Right lobe of liver (tissue), 6 donors: Measurements from ENCODE around the gene TMSB4X. TPM values are rescaled to one million over a fixed set of nuclear protein-coding genes. Genes with fewer than 3 reads are reported as not detected.
"Not testable (repeated sequence)": the region's sequence is repeated elsewhere in the genome, so short reads cannot be mapped to it uniquely, and the experiment has no call there.

Experiments used
- ATAC-seq, 4 donors: fragments of 200-7000 bp; cut with Tn5 transposase; one replicate each; pipeline ENCODE4 v1.9.1; 2020; ENCODE audit warnings: mild to moderate bottlenecking in 4 of 4, moderate library complexity in 4 of 4
- DNase-seq, 3 donors: peaks; one replicate each; pipeline ENCODE4 v3.0.0-alpha.2; 2020
- H3K27ac ChIP-seq, 3 donors: fragments of 200-600 bp; one replicate each; pipeline ENCODE4 v1.8.0; 2022
- H3K27me3 ChIP-seq, 2 donors: fragments of 200-600 bp; one replicate each; pipeline ENCODE4 v1.8.0; 2022
- H3K36me3 ChIP-seq, 4 donors: fragments of 200-600 bp; sonication (generic) in 1 of 4; one replicate each; pipeline versions ENCODE4 v1.5.1 to v1.8.0; 2017 to 2022; ENCODE audit warnings: control low read depth in 1 of 4
- H3K4me1 ChIP-seq, 4 donors: fragments of 200-600 bp; sonication (generic) in 1 of 4; one replicate each; pipeline versions ENCODE4 v1.5.1 to v1.8.0; 2017 to 2022; ENCODE audit warnings: control low read depth in 1 of 4
- H3K4me3 ChIP-seq, 3 donors: fragments of 200-600 bp; one replicate each; pipeline ENCODE4 v1.8.0; 2022
- H3K9me3 ChIP-seq, 4 donors: fragments of 200-600 bp; sonication (generic) in 1 of 4; one replicate each; pipeline versions ENCODE4 v1.5.1 to v1.8.0; 2017 to 2022; ENCODE audit warnings: control low read depth in 1 of 4
- CTCF ChIP-seq, 4 donors: fragments of 200-600 bp in 3 of 4; fragments of 450-650 bp in 1 of 4; IDR thresholded peaks; one replicate each; pipeline versions ENCODE4 v1.5.1 to v1.8.0; 2016 to 2022; ENCODE audit warnings: antibody characterized with exemption in 4 of 4, mild to moderate bottlenecking in 2 of 4
- POLR2A ChIP-seq: fragments of 450-650 bp; IDR thresholded peaks from one replicate; pipeline ENCODE4 v1.6.1; 2017; ENCODE audit warnings: antibody characterized with exemption, mild to moderate bottlenecking
- WGBS: methylation state at CpG from one replicate; pipeline ENCODE4 v1.1.6; 2018; ENCODE audit warnings: low coverage, low lambda C conversion rate; ENCODE audit not compliant: insufficient coverage; ENCODE audit errors: missing lambda C conversion rate; 5-methylcytosine and 5-hydroxymethylcytosine counted together
- intact Hi-C, 2 donors: fragments of 100-400 bp; cut with DNase I; formaldehyde crosslinking; loops; one replicate each; pipeline versions ENCODE4 v1.11.2 to v1.14.1; 2022
- total RNA-seq, 6 experiments: library from RNA; depleted of rRNA in 2 of 6; stranded (reverse); fragments of >200 nt in 2 of 6; fragmentation: NEBNext Ultra II Directional in 3 of 6; extraction: Animal tissue kit (Norgen Biotek cat#: 25700) in 3 of 6; gene quantifications; one replicate each; pipeline versions ENCODE4 v1.1.0 to v1.2.4, GENCODE V29; 2016 to 2023
- donor health status: DM: no; HTN: yes; CAD: no.
- donor health status: DM: no; HTN: no; CAD: no.
- donor health status: DM: no; HTN: no; CAD: no.
- donor health status: DM: no; HTN: yes; CAD: no.
- donor health status: DM: no; HTN: yes; CAD: no.

TMSB4X gene
- total RNA-seq, 6 experiments from 2014 or later: 348 to 1,121 (median 708) TPM

DNA sequence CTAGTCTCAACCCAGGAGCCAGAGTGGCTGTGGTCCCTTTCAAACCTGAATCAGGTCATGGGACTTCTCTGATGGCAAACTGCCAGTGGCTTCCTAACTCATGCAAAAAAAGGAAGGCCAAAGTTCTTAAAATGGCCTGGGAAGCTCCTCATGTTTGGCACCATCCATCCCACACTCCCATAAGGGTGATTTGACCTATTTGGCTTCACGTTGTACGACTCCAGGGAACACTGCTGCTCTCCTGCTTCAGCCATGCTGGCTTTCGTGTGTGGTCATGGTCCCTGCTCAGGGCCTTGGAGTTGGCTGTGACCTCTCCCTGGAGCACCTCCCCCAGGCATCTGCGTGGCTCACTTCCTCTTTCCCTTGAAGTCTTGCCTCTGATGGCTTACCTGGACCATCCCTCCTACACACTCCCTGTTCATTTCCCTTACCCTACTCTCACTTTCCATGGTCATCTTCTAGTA lies 12.8 kb upstream of the TMSB4X start:
- intact Hi-C loops: no loop called here
- no peak for DNase-seq
- Histone ChIP-seq H3K27me3 (no peaks in the 10 kb centered on the region), H3K4me1 (peaks cover 0 to 4% (median 0%) of the 10 kb centered on the region in 4 donors), H3K27ac (no peak overlapping the region), H3K9me3 (no peaks in the 10 kb centered on the region), H3K36me3 (no peaks in the 10 kb centered on the region), H3K4me3 (no peak overlapping the region)
- no peak for TF ChIP-seq CTCF (IDR thresholded peaks at IDR 0.05)
- no peak for TF ChIP-seq POLR2A
- ATAC-seq: peak in 3 of 4 donors; percentile 34 to 66 (median 34)
- WGBS: 60% methylated on average over 1 of the region's 4 CpGs

GRCh38 chrX:12963210-12963850 lies 11.6 kb upstream of the TMSB4X start:
- WGBS: no CpG with 5 or more reads among the region's 52 CpGs
- ATAC-seq, H3K27ac ChIP-seq, H3K4me1 ChIP-seq, intact Hi-C loops, H3K27me3 ChIP-seq, H3K36me3 ChIP-seq, H3K9me3 ChIP-seq, H3K4me3 ChIP-seq, DNase-seq: not testable (repeated sequence)

- intact Hi-C loops: no loop called here
- DNase-seq: no peak
- Histone ChIP-seq H3K9me3 (no peaks in the 10 kb centered on the region), H3K27me3 (no peaks in the 10 kb centered on the region), H3K4me3 (no peak overlapping the region), H3K27ac (no peak overlapping the region), H3K4me1 (peaks cover 0 to 4% (median 0%) of the 10 kb centered on the region in 4 donors), H3K36me3 (no peaks in the 10 kb centered on the region)
- TF ChIP-seq CTCF (IDR thresholded peaks at IDR 0.05): no peak
- TF ChIP-seq POLR2A: no peak
- 64% methylated on average over 3 of the region's 6 CpGs for WGBS
- no peak for ATAC-seq
Measured at GRCh38 chrX:12965131-12965940, 9.6 kb upstream of the TMSB4X start.

GRCh38 chrX:12966151-12966550 lies 8.8 kb upstream of the TMSB4X start:
- no peak for TF ChIP-seq POLR2A
- no peak for TF ChIP-seq CTCF (IDR thresholded peaks at IDR 0.05)
- 18% methylated on average over 1 of the region's 1 CpG for WGBS
- H3K36me3 ChIP-seq: no peaks in the 10 kb centered on the region

More at GRCh38 chrX:12966151-12966550, 8.8 kb upstream of the TMSB4X start:
- DNase-seq (no peak), ATAC-seq (no peak)
- H3K4me1 ChIP-seq: peaks cover 0 to 7% (median 0%) of the 10 kb centered on the region in 4 donors
- no peaks in the 10 kb centered on the region for H3K27me3 ChIP-seq
- no peak overlapping the region for H3K27ac ChIP-seq
- H3K9me3 ChIP-seq: no peaks in the 10 kb centered on the region
- intact Hi-C loops: no loop called here
- no peak overlapping the region for H3K4me3 ChIP-seq
